HL-60 (cell line): ENCODE results near the gene CFAP73.

Experiments used
- DNase-seq, 2 experiments: peaks; one replicate each; pipeline ENCODE4 v3.0.0-alpha.2; 2010 to 2020; ENCODE audit warnings: low read depth in 1 of 2, low spot score in 1 of 2
- H3K27ac ChIP-seq: fragments of 250-450 bp; sonication (Bioruptor Pico); replicated peaks from 2 replicates; pipeline ENCODE4 v1.5.1; 2020; ENCODE audit warnings: mild to moderate bottlenecking, moderate library complexity
- H3K27me3 ChIP-seq: fragments of 250-450 bp; sonication (Bioruptor Pico); 2 replicates; pipeline ENCODE4 v1.5.1; 2021; ENCODE audit warnings: mild to moderate bottlenecking, moderate library complexity; ENCODE audit not compliant: insufficient read depth, poor library complexity, severe bottlenecking
- H3K4me3 ChIP-seq: replicated peaks from 2 replicates; pipeline ENCODE4 v1.5.1; 2011; ENCODE audit warnings: mild to moderate bottlenecking, control low read depth, low read length; ENCODE audit not compliant: insufficient read depth
- CTCF ChIP-seq: IDR thresholded peaks from one replicate; pipeline ENCODE4 v1.5.1; 2011; ENCODE audit warnings: low read length, control low read depth, inconsistent platforms; ENCODE audit not compliant: insufficient read depth
- GABPA ChIP-seq: IDR thresholded peaks from 2 replicates; pipeline ENCODE4 v1.6.1; 2012; ENCODE audit warnings: low read depth
- POLR2AphosphoS5 ChIP-seq: IDR thresholded peaks from 2 replicates; pipeline ENCODE4 v1.6.1; 2012; ENCODE audit warnings: low read depth
- REST ChIP-seq: IDR thresholded peaks from 2 replicates; pipeline ENCODE4 v1.6.1; 2012; ENCODE audit warnings: low read depth; ENCODE audit not compliant: insufficient replicate concordance
- SPI1 ChIP-seq: IDR thresholded peaks from 2 replicates; pipeline ENCODE4 v1.6.1; 2012; ENCODE audit warnings: low read depth, mild to moderate bottlenecking, borderline replicate concordance

The CFAP73 gene

GRCh38 chr12:113136990-113137511 is 12.5 kb upstream of the CFAP73 start:
- TF ChIP-seq SPI1 (no peak), REST (no peak), CTCF (no peak), POLR2AphosphoS5 (no peak), GABPA (no peak)

GRCh38 chr12:113137861-113138783 is 11.4 kb upstream of the CFAP73 start:
- Histone ChIP-seq H3K4me3 (no peak overlapping the region), H3K27me3 (no peaks in the 10 kb centered on the region), H3K27ac (no peak overlapping the region)
- no peak for TF ChIP-seq POLR2AphosphoS5
- TF ChIP-seq SPI1: no peak
- TF ChIP-seq GABPA: no peak
- TF ChIP-seq CTCF: no peak
- TF ChIP-seq REST: no peak
- DNase-seq: no peak

More at GRCh38 chr12:113136990-113137511, 12.5 kb upstream of the CFAP73 start:
- DNase-seq: no peak
- Histone ChIP-seq H3K27ac (no peak overlapping the region; the same call in 1 of the 2 replicates), H3K27me3 (no peaks in the 10 kb centered on the region), H3K4me3 (no peak overlapping the region)

GRCh38 chr12:113138826-113139225 is 10.7 kb upstream of the CFAP73 start:
- Histone ChIP-seq H3K27ac (no peak overlapping the region), H3K4me3 (no peak overlapping the region), H3K27me3 (no peaks in the 10 kb centered on the region)
- DNase-seq: no peak
- no peak for TF ChIP-seq GABPA
- TF ChIP-seq CTCF: no peak
- no peak for TF ChIP-seq SPI1
- TF ChIP-seq POLR2AphosphoS5: no peak
- TF ChIP-seq REST: no peak
